ENCODE measurements around the gene INTS11. TPM values are rescaled to one million over a fixed set of nuclear protein-coding genes. Genes with fewer than 3 reads are reported as not detected.
A peak's percentile ranks its signal among the peaks of the same experiment; 100 is the strongest.

INTS11 gene
- total and polyA plus RNA-seq, 10 donors, result 89.2 to 203 (median 102) TPM

GRCh38 chr1:1320666-1321448, 3.6 kb downstream of the INTS11 start:
- TF ChIP-seq POLR2A (IDR thresholded peaks at IDR 0.05) (no peak), POLR2AphosphoS5 (IDR thresholded peaks at IDR 0.05) (peak in 1 of 3 donors; percentile 18)
- Histone ChIP-seq H3K27me3 (replicated peaks in 1 of 7) (no peaks in the 10 kb centered on the region), H3K4me1 (peaks cover 12 to 65% (median 40%) of the 10 kb centered on the region in 6 donors), H3K9me3 (no peaks in the 10 kb centered on the region), H3K4me3 (no peak overlapping the region), H3K27ac (no peak overlapping the region), H3K36me3 (peaks cover 0 to 70% (median 38%) of the 10 kb centered on the region in 6 donors)
- intact Hi-C loops (cut with DNase I; ENCODE audit: low total_unique reads), result no loop called here
- no peak for DNase-seq
- 84 to 91% (median 88%) methylated on average over 12 to 23 of the region's 23 CpGs for WGBS, 5 donors

GRCh38 chr1:1319646-1319941, 4.9 kb downstream of the INTS11 start:
- H3K27me3 ChIP-seq (replicated peaks in 1 of 7), result no peaks in the 10 kb centered on the region
- peaks cover 6 to 55% (median 31%) of the 10 kb centered on the region in 6 donors for H3K4me1 ChIP-seq
- no peak for DNase-seq
- H3K27ac ChIP-seq, result no peak overlapping the region
- peaks cover 0 to 79% (median 41%) of the 10 kb centered on the region in 6 donors for H3K36me3 ChIP-seq
- TF ChIP-seq POLR2A (IDR thresholded peaks at IDR 0.05), result no peak
- no peak for TF ChIP-seq POLR2AphosphoS5 (IDR thresholded peaks at IDR 0.05)
- no peak for TF ChIP-seq CTCF (IDR thresholded peaks at IDR 0.05 in 8 of 11, conservative IDR thresholded peaks at IDR 0.05 in 3 of 11)
- H3K4me3 ChIP-seq, result no peak overlapping the region
- H3K9me3 ChIP-seq, result no peaks in the 10 kb centered on the region
- intact Hi-C loops (cut with DNase I; ENCODE audit: low total_unique reads), result no loop called here
- 88 to 90% (median 89%) methylated on average over 13 of the region's 13 CpGs for WGBS, 5 donors

- DNase-seq, result no peak
- WGBS, 5 donors, result 88 to 94% (median 92%) methylated on average over 31 to 36 of the region's 36 CpGs
- H3K9me3 ChIP-seq, result no peaks in the 10 kb centered on the region
- intact Hi-C loops (cut with DNase I; ENCODE audit: low total_unique reads), result no loop called here
- peak overlapping the region in 1 of 8 donors; percentile 13 for H3K27ac ChIP-seq
- no peak for TF ChIP-seq CTCF (IDR thresholded peaks at IDR 0.05 in 8 of 11, conservative IDR thresholded peaks at IDR 0.05 in 3 of 11)
- TF ChIP-seq POLR2AphosphoS5 (IDR thresholded peaks at IDR 0.05), result peak in 2 of 3 donors; percentile 5 to 44
- no peaks in the 10 kb centered on the region for H3K27me3 ChIP-seq (replicated peaks in 1 of 7)
- H3K4me1 ChIP-seq, result peaks cover 6 to 55% (median 31%) of the 10 kb centered on the region in 6 donors
- H3K36me3 ChIP-seq, result peaks cover 0 to 85% (median 47%) of the 10 kb centered on the region in 6 donors
- no peak overlapping the region for H3K4me3 ChIP-seq
Observed at GRCh38 chr1:1318777-1319645, 5.4 kb downstream of the INTS11 start.

- Histone ChIP-seq H3K27me3 (replicated peaks in 1 of 7) (no peaks in the 10 kb centered on the region), H3K36me3 (peaks cover 0 to 93% (median 55%) of the 10 kb centered on the region in 6 donors), H3K4me1 (peaks cover 2 to 49% (median 26%) of the 10 kb centered on the region in 6 donors), H3K9me3 (no peaks in the 10 kb centered on the region), H3K4me3 (no peak overlapping the region), H3K27ac (peak overlapping the region in 2 of 8 donors; percentile 13)
- DNase-seq, result no peak
- TF ChIP-seq CTCF (IDR thresholded peaks at IDR 0.05 in 8 of 11, conservative IDR thresholded peaks at IDR 0.05 in 3 of 11), result no peak
- no peak for TF ChIP-seq POLR2A (IDR thresholded peaks at IDR 0.05)
- no peak for TF ChIP-seq POLR2AphosphoS5 (IDR thresholded peaks at IDR 0.05)
- 75 to 93% (median 89%) methylated on average over 9 of the region's 9 CpGs for WGBS, 5 donors
- intact Hi-C loops (cut with DNase I; ENCODE audit: low total_unique reads), result no loop called here
Observed at GRCh38 chr1:1318131-1318652, 6.3 kb downstream of the INTS11 start.
